Measurements from ENCODE around the gene PAXX.

Gene PAXX

GRCh38 chr9:137034039-137034708, 42.0 kb downstream of the PAXX start:
- DNase-seq = peak; percentile 83

- peak; percentile 55 for DNase-seq
These were observed 42.7 kb downstream of the PAXX start for GRCh38 chr9:137034709-137035506.

- no peak for DNase-seq
These were observed 43.2 kb downstream of the PAXX start for GRCh38 chr9:137035507-137035834.

GRCh38 chr9:137035937-137036336, 43.7 kb downstream of the PAXX start:
- no peak for DNase-seq

GRCh38 chr9:137037035-137037434, 44.8 kb downstream of the PAXX start:
- DNase-seq = no peak

GRCh38 chr9:137037483-137037882, 45.3 kb downstream of the PAXX start:
- DNase-seq = no peak

- no peak for DNase-seq
These were observed 46.7 kb downstream of the PAXX start for GRCh38 chr9:137038916-137039315.

- DNase-seq = no peak
These were observed 47.6 kb downstream of the PAXX start for GRCh38 chr9:137039611-137040366.

GRCh38 chr9:137040568-137040967, 48.3 kb downstream of the PAXX start:
- no peak for DNase-seq

- DNase-seq = no peak
These were observed 48.9 kb downstream of the PAXX start for GRCh38 chr9:137041124-137041523.

GRCh38 chr9:137042751-137043727, 50.8 kb downstream of the PAXX start:
- no peak for DNase-seq
